ENCODE measurements around the gene ACBD4.

DNA sequence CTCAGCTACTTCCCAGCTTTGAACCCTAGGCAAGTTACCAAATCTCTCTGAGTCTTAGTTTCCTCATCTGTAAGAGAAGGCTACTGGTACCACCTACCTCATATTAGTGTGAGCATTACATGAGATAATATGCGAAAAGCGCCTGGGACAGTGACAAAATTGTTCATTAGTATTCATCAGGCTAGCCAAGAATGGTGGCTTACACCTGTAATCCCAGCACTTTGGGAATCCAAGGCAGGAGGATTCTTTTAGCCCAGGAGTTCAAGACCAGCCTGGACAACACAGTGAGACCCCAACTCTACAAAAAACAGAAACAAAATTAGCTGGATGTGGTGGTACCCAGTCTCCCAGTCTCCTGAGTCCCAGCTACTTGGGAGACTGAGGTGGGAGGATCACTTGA lies 6.5 kb upstream of the ACBD4 start:
- TF ChIP-seq, protein P1, sequence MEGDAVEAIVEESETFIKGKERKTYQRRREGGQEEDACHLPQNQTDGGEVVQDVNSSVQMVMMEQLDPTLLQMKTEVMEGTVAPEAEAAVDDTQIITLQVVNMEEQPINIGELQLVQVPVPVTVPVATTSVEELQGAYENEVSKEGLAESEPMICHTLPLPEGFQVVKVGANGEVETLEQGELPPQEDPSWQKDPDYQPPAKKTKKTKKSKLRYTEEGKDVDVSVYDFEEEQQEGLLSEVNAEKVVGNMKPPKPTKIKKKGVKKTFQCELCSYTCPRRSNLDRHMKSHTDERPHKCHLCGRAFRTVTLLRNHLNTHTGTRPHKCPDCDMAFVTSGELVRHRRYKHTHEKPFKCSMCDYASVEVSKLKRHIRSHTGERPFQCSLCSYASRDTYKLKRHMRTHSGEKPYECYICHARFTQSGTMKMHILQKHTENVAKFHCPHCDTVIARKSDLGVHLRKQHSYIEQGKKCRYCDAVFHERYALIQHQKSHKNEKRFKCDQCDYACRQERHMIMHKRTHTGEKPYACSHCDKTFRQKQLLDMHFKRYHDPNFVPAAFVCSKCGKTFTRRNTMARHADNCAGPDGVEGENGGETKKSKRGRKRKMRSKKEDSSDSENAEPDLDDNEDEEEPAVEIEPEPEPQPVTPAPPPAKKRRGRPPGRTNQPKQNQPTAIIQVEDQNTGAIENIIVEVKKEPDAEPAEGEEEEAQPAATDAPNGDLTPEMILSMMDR (IDR thresholded peaks at IDR 0.05), result no peak
- TF ChIP-seq POLR2A (IDR thresholded peaks at IDR 0.05), result no peak
